ENCODE measurements around the gene TJP3.
"Not testable (repeated sequence)": the region's sequence is repeated elsewhere in the genome, so short reads cannot be mapped to it uniquely, and the experiment has no call there.

The TJP3 gene

GRCh38 chr19:3753631-3754410 lies 45.6 kb downstream of the TJP3 start:
- H3K4me3 ChIP-seq (ENCODE audit: control insufficient read depth, low read depth, low read length): no peak overlapping the region
- TF ChIP-seq CTCF (conservative IDR thresholded peaks at IDR 0.05; ENCODE audit: control insufficient read depth, insufficient read depth, low read depth, low read length): no peak
- no peak for DNase-seq (ENCODE audit: low read depth)

DNA sequence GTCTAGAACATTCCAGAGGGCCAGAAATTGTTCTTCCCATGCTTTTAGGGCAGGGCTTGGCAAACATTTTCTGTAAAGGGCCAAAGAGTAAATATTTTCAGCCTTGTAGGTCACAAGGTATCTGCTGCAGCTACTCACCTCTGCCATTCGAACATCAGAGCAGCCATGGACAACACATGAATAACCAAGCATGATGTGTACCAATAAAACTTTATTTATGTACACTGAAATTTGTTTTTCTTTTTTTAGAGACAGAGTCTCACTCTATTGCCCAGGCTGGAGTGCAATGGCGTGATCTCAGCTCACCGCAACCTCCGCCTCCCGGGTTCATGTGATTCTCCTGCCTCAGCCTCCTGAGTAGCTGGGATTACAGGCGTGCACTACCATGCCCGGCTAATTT lies 49.5 kb downstream of the TJP3 start:
- not testable (repeated sequence) for H3K4me3 ChIP-seq (ENCODE audit: control insufficient read depth, low read depth, low read length); DNase-seq (ENCODE audit: low read depth)

GRCh38 chr19:3758297-3758696 lies 50.1 kb downstream of the TJP3 start:
- not testable (repeated sequence) for DNase-seq (ENCODE audit: low read depth); H3K4me3 ChIP-seq (ENCODE audit: control insufficient read depth, low read depth, low read length)

DNA sequence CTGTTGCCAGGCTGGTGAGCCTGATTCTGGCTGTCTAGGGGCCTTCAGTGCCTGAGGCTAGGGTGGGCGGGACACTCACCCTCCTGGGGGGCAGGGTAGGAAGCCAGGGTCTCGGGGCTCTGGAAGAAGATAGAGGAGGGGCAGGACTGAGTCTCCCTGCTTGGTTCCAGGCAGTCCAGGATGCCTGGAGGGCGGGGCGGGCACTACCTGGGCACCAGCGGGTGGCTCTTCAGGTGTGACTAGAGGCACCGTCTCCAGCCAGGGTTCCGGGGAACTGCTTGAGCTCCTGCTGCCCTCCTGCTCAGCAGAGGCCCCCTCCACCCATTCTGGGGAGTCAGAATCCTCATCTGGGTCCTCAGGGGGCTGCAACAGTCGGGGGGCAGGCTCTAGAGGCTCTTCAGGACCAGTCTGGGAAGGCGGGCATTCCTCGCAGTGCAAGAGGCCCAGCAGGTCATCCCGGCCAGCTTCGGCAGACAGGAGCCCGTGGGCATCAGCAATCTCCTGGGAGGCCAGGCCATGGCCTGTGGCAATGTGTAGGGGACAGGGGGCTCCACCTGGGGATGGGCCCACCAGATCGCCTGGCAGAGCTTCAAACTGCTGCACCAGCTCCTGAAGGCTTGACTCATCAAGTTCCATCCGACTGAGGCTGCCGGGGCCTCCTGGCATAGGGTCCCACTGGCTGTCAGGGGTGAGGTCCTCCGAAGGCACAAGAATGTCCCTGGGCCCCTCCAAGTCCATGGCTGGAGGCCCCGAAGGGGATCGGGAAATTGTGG lies 51.5 kb downstream of the TJP3 start:
- no peak for DNase-seq (ENCODE audit: low read depth)
- TF ChIP-seq CTCF (conservative IDR thresholded peaks at IDR 0.05; ENCODE audit: control insufficient read depth, insufficient read depth, low read depth, low read length): no peak
- H3K4me3 ChIP-seq (ENCODE audit: control insufficient read depth, low read depth, low read length): no peak overlapping the region

DNA sequence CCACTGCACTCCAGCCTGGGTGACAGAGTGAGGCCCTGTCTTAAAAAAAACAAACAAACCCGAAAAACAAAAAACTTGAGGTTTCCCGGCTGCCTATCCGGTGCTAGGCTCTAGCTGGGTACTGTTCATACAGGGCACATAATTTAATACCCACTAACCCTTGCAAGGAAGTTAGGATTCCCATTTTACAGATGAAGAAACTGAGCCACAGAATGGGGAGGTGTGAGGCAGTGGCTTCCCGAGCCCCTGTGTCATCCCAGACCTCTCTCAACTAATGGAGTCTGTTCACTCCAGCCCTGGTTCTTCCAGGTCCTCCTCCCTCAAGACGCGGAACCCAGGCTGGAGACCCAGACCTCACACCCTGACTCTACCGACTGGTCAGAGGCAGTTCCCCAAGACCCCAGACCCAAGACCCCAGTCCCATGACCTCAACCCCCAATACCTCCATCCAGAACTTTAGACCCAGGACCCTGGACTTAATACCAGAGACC lies 52.7 kb downstream of the TJP3 start:
- peak overlapping the region; percentile 99 for H3K4me3 ChIP-seq (ENCODE audit: control insufficient read depth, low read depth, low read length)
- no peak for TF ChIP-seq CTCF (conservative IDR thresholded peaks at IDR 0.05; ENCODE audit: control insufficient read depth, insufficient read depth, low read depth, low read length)
- peak; percentile 17 for DNase-seq (ENCODE audit: low read depth)

DNA sequence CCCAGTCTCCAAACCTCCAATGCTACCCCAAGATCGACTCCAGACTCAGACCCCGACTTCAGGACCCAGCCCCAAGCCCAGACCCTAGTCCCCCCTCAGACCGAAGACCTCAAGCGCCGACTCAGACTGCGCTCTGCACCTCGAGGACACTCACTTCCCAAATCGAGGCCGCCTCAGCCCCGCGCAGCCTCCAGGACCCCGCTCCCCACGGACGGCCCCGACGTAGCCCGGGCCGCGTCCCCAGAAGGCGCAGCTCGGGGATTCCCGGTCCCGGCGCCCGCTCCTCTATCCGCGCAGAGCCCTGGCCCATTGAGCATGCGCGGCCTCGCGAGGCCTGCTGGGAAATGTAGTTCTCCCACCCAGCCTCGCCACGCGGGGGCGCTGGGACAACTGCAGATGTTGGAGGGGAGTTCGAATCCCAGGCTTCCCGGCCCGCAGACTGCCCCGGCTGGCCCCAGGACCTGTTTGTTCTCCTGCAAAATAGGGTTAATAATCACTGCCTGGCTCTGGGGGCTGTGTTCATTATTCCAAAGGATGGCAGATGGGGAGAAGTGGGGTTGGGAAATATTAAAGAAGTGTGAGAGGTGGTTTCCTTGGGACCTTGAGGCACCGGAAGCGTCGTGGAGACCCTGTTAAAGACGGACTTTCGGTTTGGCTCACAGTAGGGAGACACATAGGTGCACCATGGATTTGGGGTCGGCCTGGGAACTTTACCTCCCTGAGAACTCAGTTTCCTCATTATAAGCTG lies 53.4 kb downstream of the TJP3 start, which contains the start of gene APBA3:
APBA3 (minus strand) TSS at position 311 of the 748 bp plus-strand sequence. CDS start 1,428 bp downstream, outside the sequence.
- peak; percentile 47 for TF ChIP-seq CTCF (conservative IDR thresholded peaks at IDR 0.05; ENCODE audit: control insufficient read depth, insufficient read depth, low read depth, low read length)
- H3K4me3 ChIP-seq (ENCODE audit: control insufficient read depth, low read depth, low read length): peak within 1 kb of the TSS; percentile 99

GRCh38 chr19:3762130-3762473 lies 53.9 kb downstream of the TJP3 start:
- DNase-seq (ENCODE audit: low read depth): no peak
- peak overlapping the region; percentile 80 for H3K4me3 ChIP-seq (ENCODE audit: control insufficient read depth, low read depth, low read length)
- TF ChIP-seq CTCF (conservative IDR thresholded peaks at IDR 0.05; ENCODE audit: control insufficient read depth, insufficient read depth, low read depth, low read length): no peak

More for the DNA sequence above, 53.4 kb downstream of the TJP3 start, which contains the start of gene APBA3:
- DNase-seq (ENCODE audit: low read depth): peak; percentile 84
